GM19238 (cell line): ENCODE data around the gene RAB1B.
"Not testable (repeated sequence)": the region's sequence is repeated elsewhere in the genome, so short reads cannot be mapped to it uniquely, and the experiment has no call there.

Experiments used
- DNase-seq: peaks from one replicate; pipeline ENCODE4 v3.0.0; 2011; ENCODE audit warnings: low spot score; ENCODE audit not compliant: insufficient read length

Gene RAB1B

DNA sequence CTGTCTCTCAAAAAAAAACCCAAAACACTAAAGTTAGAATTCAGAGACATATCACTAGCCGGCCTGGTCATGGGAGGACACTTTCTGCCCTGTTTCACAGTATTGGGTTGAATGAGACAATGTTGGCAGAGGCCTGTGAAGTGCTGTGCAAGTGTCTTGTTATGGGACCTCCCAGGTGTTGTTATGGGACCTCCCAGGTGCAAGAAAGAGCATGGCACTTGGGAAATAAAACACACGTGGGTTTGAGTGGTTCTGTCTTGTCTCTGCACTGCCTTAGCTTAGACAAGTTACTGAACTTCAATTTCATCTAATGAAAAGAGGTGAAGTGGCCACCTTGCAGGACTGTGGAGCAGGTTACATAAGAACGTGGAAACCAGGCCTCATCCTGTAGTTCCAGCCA is 28.9 kb upstream of the RAB1B start:
- no peak for DNase-seq

DNA sequence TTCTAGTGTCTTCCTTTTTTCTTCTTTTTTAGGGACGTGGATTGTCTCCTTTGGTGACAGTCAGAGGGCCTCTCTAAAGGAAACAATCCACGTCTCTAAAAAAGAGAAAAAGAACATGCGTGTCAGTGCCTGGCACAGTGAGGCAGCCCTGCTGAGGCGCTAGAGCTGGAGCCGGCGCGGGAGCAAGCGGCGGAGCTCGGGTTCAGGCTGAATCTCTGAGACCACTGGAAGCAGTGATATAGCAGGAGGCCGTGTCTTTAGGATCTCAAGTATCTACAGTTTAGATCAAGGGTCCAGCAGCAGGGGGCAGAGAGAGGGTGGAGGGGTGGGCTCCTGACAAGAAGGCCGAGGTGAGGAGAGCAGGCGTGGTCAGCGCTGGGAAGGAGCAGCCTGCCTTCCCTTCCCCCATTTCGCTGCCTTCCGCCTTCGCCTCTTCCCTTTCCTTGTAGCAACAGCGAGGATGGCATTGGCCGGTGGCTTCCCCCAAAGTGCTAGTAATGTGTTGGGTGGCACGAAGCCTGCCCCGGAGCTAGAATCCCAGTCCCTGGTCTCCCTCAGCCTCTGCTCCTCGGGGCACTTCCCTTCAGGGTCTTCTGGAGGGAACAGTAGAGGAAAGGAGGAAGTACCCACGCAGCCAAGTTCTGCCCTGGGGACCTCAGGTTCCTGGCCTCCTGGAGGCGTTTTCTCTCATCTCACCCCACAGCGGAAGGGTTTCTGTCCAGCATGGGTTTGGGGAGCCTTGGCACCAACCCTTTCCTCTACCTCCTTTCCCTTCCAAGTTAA is 28.2 kb upstream of the RAB1B start:
- no peak for DNase-seq

DNA sequence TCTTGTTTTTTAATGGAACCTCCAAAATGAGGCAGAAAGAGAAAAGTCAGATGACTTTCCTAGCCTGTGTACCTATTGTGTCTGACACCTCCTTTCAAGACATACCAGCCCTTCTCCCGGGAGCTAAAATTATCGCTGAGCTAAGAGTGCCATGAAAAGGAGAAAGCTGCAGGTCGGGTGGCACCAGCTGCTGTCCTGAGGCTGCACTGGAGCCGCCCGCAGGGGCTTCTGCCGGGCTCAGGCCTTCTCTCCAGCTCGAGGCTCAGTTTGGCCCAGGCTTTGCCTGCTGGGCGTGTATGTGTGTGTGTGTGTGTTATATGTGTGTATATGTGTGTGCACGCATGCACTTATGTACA is 27.7 kb upstream of the RAB1B start:
- DNase-seq: no peak

DNA sequence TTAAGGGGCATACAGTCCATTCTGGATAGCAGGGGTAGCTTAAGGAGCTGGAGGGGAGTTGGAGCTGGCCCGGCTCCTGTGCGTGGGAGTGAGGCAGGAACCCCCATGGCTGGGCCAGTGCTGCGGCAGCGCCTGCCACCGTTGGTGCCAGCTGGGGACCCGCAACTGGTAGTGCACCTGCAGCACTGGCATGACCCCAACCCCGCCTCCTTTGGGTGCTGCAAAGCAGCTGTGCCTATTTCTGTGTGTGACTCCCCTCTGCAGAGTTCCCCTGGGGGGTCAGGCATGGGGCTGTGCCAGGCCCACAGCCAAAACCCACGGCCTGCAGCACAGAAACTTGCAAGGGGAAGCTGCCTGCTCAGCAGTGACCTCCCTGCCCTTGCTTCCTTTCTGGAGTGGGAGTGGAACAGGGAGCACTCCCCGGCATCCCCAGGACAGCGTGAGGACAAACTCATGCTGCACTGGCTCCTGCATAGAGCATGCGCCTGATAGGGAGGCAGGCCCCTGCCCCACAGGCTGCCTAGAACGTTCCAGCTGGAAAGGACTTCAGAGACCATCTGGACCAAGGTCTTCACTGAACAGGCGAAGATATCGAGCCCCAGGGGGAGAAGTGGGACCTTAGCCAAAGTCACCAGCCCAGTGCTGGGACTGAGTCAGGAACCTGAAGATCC is 26.2 kb upstream of the RAB1B start:
- DNase-seq: no peak

DNA sequence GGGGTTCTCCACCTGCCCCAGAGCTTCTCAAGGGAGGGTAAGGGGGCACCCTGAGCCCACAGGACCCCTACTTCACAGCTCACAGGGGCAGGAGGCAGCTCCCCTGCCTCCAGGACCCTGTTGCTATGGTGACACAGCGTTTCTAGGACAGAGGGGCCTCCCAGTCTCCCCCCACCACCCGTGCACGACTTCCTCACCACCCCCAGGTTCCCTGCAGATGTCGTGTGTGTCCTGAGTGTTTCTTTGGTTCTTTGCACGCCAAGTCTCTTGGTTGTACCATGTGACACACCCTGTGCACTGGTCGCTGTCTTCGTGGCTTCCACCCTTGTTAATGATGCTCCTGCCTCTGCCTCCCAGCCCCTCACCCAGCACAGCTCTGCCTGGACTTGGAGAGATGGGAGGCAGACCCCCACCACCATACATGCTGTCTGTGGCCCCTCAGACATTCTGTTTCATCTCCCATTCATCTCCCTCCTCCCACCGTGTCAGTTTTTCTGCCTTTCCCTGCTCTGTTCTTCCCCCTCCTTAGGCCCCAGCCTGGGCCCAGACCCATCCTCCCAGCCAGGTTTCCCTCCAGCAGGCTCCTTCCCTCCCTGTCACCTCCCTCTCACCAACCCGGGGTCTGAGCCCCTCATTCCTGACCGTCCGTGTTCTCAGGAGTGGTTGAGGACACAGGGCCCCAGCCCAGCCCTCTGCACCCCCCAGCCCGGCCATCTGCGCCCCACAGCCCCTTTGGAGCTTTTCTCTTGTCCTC is 24.5 kb upstream of the RAB1B start:
- DNase-seq: no peak

DNA sequence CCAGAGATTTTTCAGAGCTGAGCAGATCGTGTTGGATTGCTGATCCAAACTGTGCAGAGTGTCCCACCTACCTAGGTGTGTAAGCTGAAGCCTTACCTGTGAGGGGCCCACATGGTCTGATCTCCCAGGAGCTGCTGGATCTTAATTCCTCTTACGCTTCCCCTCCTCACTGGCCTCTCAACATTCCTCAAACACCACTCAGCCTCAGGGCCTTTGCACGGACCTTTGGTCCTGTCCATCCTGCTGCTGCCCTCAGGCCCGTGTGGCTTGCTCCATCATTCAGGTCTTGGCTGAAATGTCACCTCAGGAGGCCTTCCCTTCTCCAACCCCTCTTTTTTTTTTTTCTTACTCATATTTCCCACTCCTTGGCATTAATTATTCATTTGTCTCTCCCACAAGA is 21.1 kb upstream of the RAB1B start:
- no peak for DNase-seq

DNA sequence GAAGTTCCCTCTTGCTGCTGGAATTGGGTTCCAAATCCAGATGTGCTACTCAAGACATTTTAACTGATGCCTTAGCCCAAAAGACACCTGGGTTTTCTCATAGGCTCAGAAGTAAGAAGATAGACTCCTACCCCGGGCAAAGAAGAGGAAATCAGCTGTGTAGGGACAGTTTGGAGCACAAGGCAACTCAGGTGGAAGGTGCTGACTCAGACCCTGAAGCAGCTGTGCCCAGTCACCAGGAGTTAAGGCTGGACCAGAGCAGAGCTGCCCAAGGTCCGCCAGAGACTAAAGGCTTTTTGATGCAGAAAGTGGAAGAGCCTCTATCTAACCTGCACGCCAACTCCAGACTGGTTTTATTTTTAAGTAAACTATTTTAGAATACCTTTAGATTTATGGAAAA is 20.6 kb upstream of the RAB1B start:
- DNase-seq: no peak

DNA sequence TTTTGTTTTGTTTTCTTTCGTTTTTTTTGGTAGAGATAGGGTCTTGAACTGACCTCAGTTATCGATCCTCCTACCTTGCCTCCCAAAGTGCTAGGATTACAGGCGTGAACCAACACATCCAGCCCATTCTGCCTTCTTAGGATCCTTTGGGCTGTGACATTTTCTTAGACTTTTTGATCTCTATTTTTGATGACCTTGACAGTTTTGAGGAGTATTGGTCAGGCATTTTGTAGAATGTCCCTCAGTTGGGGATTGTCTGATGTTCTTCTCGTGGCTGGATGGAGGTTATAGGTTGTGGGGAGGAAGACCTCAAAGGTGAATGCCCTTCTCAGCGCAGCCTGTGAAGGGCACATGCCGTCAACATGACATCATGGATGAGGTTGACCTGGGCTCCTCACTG is 19.5 kb upstream of the RAB1B start:
- no peak for DNase-seq

DNA sequence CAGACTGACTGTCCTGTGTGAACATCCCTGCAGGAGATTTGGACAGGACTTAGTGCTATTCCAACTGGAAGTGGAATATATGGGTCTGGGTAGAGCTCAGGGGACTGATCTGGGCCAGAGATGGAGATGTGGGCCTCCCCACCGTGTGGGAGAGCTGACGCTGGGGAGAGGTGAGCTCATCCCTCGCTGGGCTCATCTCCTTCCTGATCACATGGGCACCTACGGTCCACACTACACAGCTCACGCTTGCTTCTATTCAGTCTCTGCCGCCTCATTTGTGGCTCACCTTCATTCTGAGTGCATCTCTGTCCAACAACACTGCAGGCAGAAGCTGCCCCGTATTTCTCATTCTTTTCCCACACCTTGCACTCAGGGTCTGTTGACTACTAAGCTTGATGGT is 16.6 kb upstream of the RAB1B start:
- no peak for DNase-seq

DNA sequence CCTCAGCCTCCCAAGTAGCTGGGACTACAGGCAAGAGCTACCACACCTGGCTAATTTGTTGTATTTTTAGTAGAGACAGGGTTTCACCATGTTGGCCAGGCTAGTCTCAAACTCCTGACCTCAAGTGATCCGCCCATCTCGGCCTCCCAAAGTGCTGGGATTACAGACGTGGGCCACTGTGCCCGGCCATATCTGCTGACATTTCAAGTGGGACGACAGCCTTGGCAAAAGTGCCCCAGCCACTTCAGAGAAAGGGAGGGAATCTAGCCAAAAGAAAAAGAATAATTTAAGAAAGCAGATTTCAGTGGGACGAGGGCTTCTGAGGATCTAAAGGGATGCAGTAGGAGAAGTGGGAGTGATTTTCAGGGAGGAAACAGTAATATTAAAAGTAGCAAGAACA is 15.4 kb upstream of the RAB1B start:
- not testable (repeated sequence) for DNase-seq

DNA sequence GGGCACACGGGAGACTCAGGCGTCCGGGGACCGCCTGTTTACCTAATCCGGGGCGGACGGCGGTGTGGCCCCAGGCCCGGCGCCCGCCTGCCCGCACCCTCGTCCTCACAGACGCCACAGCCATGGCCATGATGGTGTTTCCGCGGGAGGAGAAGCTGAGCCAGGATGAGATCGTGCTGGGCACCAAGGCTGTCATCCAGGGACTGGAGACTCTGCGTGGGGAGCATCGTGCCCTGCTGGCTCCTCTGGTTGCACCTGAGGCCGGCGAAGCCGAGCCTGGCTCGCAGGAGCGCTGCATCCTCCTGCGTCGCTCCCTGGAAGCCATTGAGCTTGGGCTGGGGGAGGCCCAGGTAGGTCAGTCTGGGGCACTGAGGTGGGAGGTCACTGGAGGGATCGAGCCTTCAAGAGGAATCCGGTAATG is 10.0 kb upstream of the RAB1B start:
- DNase-seq: no peak

DNA sequence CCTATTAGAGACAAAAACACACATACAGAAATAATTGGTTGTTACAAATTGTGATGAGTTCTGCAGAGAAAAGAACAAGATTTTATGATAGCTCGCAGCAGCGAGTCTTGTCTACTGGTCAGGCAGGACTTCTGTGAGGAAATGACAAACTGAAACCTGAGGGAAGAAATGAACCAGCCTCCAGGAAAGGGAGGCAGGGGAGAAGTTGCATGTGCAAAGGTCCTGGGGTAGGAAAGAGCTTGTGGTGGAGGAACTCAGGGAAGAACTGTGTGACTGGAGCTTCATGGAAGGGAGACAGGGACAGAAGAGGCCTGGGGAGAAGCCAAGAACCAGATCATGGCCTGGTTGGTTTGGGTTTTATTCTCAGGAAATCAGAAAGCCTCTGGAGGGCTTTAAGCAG is 9.2 kb upstream of the RAB1B start:
- DNase-seq: no peak

DNA sequence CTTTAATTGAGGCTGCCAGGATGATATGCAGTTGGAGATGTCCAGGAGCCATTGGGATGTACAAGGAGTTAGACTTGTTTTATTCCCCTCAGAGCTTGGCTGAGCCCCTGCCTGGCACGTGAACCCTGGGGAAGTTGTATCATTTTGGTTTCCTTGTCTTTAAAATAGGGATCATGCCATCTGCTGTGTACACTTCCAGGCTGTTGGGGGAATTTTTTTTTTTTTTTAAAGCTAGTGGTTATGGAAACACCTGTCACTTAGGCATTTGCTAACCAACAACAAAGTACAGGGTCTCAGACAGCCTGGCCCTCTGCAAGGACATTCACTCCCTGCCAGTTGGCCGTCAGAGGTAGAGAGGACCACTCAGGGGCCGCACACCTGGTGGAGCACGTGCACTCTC is 8.5 kb upstream of the RAB1B start:
- no peak for DNase-seq

DNA sequence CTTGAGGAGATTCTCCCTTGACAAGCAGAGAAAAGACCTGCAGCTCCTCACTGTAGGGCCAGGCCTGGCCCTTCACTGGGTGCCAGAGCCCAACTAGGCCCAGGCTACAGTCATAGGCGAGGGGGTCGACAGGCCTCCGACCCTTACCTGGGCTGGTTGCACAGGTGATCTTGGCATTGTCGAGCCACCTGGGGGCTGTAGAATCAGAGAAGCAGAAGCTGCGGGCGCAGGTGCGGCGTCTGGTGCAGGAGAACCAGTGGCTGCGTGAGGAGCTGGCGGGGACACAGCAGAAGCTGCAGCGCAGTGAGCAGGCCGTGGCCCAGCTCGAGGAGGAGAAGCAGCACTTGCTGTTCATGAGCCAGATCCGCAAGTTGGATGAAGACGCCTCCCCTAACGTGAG is 6.9 kb upstream of the RAB1B start:
- DNase-seq: no peak

DNA sequence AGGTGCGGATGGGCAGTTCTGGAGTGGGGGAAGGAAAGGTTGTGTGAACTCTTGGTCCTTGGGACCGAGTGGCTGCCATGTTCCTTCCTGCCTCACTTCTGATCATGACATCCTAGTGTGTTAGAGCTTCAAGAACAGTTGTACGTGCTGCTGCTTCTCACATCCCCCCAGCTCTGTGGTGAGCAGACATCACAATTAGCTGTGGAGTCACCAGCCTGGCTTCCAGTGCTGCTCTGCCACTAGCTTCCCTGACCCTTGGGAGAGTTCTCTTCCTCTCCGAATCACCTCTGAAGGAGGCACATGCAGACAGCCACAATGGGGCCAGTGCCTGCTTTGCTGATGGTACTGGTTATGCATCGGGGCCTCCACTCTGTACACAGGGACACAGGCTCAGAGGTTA is 6.2 kb upstream of the RAB1B start:
- no peak for DNase-seq

DNA sequence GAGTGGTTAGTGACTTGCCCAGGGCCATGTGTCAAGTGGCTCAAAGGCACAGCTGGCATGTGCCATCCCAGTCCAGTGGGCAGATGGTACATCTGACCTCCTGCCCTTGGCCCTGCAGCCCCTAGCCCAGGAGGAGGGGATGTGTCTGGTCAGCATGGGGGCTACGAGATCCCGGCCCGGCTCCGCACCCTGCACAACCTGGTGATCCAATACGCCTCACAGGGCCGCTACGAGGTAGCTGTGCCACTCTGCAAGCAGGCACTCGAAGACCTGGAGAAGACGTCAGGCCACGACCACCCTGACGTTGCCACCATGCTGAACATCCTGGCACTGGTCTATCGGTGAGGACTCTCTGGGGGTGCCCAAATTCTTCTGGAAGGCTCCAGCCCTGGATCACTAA is 5.7 kb upstream of the RAB1B start:
- no peak for DNase-seq

DNA sequence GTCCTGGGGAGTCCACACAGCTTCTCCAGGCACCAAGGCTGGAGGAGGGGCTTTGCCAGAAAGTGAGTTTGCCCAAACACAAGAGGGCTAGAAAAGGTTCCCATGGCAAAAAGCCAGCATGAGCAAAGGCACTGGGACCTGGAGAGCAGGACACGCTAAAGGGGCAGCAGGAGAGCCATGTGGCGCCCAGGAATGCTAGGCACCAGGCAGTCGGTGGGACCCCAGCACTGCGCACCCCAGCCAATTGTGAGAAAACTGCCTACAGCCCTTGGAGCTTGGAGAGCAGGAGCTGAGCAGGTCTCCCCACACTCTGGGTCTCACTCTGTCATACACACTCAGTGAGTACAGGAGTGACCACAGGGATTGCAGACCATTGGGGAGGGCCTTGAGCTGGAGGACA is 5.2 kb upstream of the RAB1B start:
- DNase-seq: no peak

DNA sequence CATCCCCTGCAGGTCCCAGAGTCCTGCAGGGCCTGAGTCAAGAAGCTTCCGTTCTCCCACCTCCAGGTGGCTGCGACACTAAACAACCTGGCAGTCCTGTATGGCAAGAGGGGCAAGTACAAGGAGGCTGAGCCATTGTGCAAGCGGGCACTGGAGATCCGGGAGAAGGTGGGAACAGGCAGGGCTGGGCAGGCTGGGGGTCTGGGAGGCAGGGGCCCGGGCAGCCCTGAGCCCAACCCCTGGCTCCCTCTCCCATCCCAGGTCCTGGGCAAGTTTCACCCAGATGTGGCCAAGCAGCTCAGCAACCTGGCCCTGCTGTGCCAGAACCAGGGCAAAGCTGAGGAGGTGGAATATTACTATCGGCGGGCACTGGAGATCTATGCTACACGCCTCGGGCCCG is 4.7 kb upstream of the RAB1B start:
- no peak for DNase-seq

DNA sequence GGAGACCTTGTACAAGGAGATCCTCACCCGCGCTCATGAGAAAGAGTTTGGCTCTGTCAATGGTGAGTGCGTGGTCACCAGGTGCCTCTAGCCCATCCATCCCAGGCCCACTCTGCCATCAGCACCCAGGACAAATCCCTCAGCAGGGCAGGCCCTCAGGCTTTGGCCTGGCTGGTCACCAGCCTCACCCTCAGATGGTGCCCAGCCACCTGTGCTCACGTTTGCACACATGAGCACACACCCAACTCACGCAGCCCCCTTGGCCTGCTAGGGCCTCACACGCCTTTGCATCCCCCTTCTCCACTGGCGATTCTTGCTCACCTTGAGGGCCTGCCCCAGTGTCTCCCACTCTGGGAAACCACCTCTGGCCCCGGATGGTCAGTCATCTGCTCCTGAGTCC is 4.1 kb upstream of the RAB1B start:
- no peak for DNase-seq

DNA sequence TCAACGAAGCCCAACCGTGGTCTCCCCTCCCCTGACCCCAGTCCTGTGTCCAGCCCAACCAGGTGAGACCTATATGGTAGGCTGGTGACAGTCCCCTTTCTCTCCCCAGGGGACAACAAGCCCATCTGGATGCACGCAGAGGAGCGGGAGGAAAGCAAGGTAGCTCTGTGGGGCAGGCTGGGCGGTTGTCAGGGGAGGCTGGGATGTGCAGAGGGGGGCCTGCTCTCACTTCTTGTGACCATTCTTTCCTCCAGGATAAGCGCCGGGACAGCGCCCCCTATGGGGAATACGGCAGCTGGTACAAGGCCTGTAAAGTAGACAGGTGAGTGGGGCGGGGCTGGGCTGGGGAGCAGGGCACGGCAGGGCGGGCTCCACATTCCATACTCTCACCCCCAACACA is 3.5 kb upstream of the RAB1B start:
- no peak for DNase-seq

DNA sequence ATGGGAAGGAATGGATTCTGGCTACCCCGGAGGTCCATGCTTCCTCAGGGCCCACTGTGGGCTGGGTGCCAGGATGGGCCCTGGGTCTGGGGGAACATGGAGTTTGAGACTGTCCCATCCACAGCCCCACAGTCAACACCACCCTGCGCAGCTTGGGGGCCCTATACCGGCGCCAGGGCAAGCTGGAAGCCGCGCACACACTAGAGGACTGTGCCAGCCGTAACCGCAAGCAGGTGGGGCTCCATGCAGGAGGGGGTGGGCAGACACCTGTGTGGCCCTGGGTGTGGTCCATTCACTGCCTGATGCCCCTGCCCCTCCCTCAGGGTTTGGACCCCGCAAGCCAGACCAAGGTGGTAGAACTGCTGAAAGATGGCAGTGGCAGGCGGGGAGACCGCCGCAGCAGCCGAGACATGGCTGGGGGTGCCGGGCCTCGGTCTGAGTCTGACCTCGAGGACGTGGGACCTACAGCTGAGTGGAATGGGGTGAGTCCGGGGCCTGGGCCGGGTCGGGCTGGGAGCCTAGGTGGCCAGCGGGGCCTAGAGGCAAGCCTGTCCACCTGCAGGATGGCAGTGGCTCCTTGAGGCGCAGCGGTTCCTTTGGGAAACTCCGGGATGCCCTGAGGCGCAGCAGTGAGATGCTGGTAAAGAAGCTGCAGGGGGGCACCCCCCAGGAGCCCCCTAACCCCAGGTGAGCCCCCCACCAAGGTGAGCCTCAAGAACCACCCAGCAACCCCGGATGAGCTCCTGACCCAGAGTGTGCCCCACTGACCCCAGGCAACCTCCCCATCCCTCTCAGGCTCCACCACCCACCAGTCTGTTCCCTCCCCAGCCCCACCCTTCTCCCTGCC is 2.7 kb upstream of the RAB1B start:
- DNase-seq: no peak
